ENCODE data around the gene PIAS4.

DNA sequence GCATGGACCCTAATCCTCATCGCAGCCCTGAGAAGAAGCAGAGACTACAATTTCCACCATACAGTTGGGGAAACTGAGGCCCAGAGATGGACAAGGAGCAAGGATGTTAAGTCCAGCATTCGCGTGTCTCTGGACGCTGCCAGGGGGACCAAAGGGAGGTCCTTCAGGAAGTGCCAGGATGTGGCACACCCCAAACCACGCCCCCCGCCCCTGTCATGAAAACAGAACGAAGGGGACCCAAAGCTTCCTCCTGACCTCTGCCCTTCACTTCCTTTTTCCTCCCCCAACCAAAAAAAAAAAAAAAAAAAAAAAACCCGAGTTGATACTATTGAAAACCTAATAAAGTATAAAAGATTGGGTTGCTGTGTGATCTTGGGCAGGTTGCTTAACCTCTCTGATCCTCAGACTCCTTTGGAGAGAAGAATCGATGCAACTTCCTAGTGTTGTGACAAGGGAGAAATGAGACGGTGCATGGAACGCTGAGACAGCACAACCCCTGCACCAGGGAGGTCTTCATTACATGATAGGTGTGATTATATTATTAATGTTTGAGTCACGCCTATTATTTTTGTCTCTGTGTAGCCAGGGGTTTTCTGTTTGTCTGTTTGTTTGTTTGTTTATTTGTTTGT lies 61.9 kb downstream of the PIAS4 start:
- TF ChIP-seq, protein P1, sequence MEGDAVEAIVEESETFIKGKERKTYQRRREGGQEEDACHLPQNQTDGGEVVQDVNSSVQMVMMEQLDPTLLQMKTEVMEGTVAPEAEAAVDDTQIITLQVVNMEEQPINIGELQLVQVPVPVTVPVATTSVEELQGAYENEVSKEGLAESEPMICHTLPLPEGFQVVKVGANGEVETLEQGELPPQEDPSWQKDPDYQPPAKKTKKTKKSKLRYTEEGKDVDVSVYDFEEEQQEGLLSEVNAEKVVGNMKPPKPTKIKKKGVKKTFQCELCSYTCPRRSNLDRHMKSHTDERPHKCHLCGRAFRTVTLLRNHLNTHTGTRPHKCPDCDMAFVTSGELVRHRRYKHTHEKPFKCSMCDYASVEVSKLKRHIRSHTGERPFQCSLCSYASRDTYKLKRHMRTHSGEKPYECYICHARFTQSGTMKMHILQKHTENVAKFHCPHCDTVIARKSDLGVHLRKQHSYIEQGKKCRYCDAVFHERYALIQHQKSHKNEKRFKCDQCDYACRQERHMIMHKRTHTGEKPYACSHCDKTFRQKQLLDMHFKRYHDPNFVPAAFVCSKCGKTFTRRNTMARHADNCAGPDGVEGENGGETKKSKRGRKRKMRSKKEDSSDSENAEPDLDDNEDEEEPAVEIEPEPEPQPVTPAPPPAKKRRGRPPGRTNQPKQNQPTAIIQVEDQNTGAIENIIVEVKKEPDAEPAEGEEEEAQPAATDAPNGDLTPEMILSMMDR (IDR thresholded peaks at IDR 0.05): no peak
- TF ChIP-seq EP300 (IDR thresholded peaks at IDR 0.05) (no peak), POLR2A (IDR thresholded peaks at IDR 0.05) (no peak)
